GM12892 (cell line): ENCODE measurements around the gene TAS2R3.

Source experiments
- POLR2A ChIP-seq: IDR thresholded peaks from 2 replicates; pipeline ENCODE4 v1.6.1; 2011; ENCODE audit warnings: low read depth, low read length, control low read depth
- POLR2AphosphoS5 ChIP-seq: IDR thresholded peaks from 2 replicates; pipeline ENCODE4 v1.6.1; 2011; ENCODE audit warnings: low read depth, low read length, control low read depth

GRCh38 chr7:141754939-141755338 lies 9.0 kb upstream of the TAS2R3 start:
- TF ChIP-seq POLR2A (no peak), POLR2AphosphoS5 (no peak)
